Mucosa of rectum (tissue), 2 donors: Measurements from ENCODE around the gene PCDH9.
"Not testable (repeated sequence)": the region's sequence is repeated elsewhere in the genome, so short reads cannot be mapped to it uniquely, and the experiment has no call there.

ENCODE experiments used
- H3K27ac ChIP-seq, 2 donors: one replicate each; pipeline ENCODE4 v1.7.0; 2013; ENCODE audit warnings: inconsistent platforms in 2 of 2, low read depth in 2 of 2, low read length in 2 of 2
- H3K27me3 ChIP-seq, 2 donors: one replicate each; pipeline ENCODE4 v1.7.0; 2013; ENCODE audit warnings: low read length in 2 of 2; ENCODE audit not compliant: control insufficient read depth in 2 of 2, insufficient read depth in 2 of 2
- H3K36me3 ChIP-seq, 2 donors: one replicate each; pipeline ENCODE4 v1.7.0; 2013; ENCODE audit warnings: low read length in 2 of 2; ENCODE audit not compliant: control insufficient read depth in 2 of 2, insufficient read depth in 2 of 2
- H3K4me1 ChIP-seq, 2 donors: one replicate each; pipeline ENCODE4 v1.7.0; 2013; ENCODE audit warnings: low read length in 2 of 2, mild to moderate bottlenecking in 1 of 2; ENCODE audit not compliant: control insufficient read depth in 2 of 2, insufficient read depth in 2 of 2
- H3K4me3 ChIP-seq, 2 donors: one replicate each; pipeline ENCODE4 v1.7.0; 2013; ENCODE audit warnings: low read length in 2 of 2
- H3K9ac ChIP-seq, 2 donors: one replicate each; pipeline ENCODE4 v1.7.0; 2013; ENCODE audit warnings: low read length in 2 of 2, low read depth in 1 of 2, mild to moderate bottlenecking in 1 of 2
- H3K9me3 ChIP-seq, 2 donors: one replicate each; pipeline ENCODE4 v1.7.0; 2013; ENCODE audit warnings: low read length in 2 of 2; ENCODE audit not compliant: control insufficient read depth in 2 of 2
- donor health status: healthy.
- donor health status: Normal muscosa, but diverticular disease.

The PCDH9 gene

GRCh38 chr13:66266348-66266747, 963.8 kb downstream of the PCDH9 start:
- Histone ChIP-seq H3K9ac (no peak overlapping the region), H3K4me1 (no peaks in the 10 kb centered on the region), H3K9me3 (no peaks in the 10 kb centered on the region), H3K36me3 (no peaks in the 10 kb centered on the region), H3K4me3 (no peak overlapping the region), H3K27ac (no peak overlapping the region), H3K27me3 (no peaks in the 10 kb centered on the region)

- Histone ChIP-seq H3K27ac (no peak overlapping the region), H3K36me3 (no peaks in the 10 kb centered on the region), H3K27me3 (no peaks in the 10 kb centered on the region), H3K4me1 (no peaks in the 10 kb centered on the region), H3K9me3 (no peaks in the 10 kb centered on the region), H3K9ac (no peak overlapping the region), H3K4me3 (no peak overlapping the region)
Observed at GRCh38 chr13:66265371-66265770, 964.8 kb downstream of the PCDH9 start.

GRCh38 chr13:66264971-66265370, 965.2 kb downstream of the PCDH9 start:
- no peaks in the 10 kb centered on the region for H3K27me3 ChIP-seq
- no peaks in the 10 kb centered on the region for H3K36me3 ChIP-seq
- H3K4me1 ChIP-seq: no peaks in the 10 kb centered on the region
- no peak overlapping the region for H3K9ac ChIP-seq
- no peak overlapping the region for H3K4me3 ChIP-seq
- H3K9me3 ChIP-seq: no peaks in the 10 kb centered on the region
- H3K27ac ChIP-seq: no peak overlapping the region

- H3K4me3 ChIP-seq: no peak overlapping the region
- no peak overlapping the region for H3K27ac ChIP-seq
- no peaks in the 10 kb centered on the region for H3K9me3 ChIP-seq
- no peaks in the 10 kb centered on the region for H3K4me1 ChIP-seq
- H3K27me3 ChIP-seq: no peaks in the 10 kb centered on the region
- no peak overlapping the region for H3K9ac ChIP-seq
- no peaks in the 10 kb centered on the region for H3K36me3 ChIP-seq
Observed at GRCh38 chr13:66262330-66262729, 967.8 kb downstream of the PCDH9 start.

DNA sequence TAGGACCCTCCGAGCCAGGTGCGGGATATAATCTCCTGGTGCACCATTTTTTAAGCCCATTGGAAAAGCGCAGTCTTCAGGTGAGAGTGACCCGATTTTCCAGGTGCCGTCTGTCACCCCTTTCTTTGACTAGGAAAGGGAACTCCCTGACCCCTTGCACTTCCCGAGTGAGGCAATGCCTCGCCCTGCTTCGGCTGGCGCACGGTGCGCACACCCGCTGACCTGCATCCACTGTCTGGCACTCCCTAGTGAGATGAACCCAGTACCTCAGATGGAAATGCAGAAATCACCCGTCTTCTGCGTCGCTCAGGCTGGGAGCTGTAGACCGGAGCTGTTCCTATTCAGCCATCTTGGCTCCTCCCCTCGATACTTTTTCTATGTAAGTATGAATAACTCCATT, 970.7 kb downstream of the PCDH9 start:
- H3K4me1 ChIP-seq, H3K36me3 ChIP-seq, H3K27ac ChIP-seq, H3K9me3 ChIP-seq, H3K4me3 ChIP-seq, H3K27me3 ChIP-seq, H3K9ac ChIP-seq: not testable (repeated sequence)
